Measurements from ENCODE around the gene CDC42BPA.
A peak's percentile ranks its signal among the peaks of the same experiment; 100 is the strongest.
"Not testable (repeated sequence)": the region's sequence is repeated elsewhere in the genome, so short reads cannot be mapped to it uniquely, and the experiment has no call there.

Gene CDC42BPA, protein sequence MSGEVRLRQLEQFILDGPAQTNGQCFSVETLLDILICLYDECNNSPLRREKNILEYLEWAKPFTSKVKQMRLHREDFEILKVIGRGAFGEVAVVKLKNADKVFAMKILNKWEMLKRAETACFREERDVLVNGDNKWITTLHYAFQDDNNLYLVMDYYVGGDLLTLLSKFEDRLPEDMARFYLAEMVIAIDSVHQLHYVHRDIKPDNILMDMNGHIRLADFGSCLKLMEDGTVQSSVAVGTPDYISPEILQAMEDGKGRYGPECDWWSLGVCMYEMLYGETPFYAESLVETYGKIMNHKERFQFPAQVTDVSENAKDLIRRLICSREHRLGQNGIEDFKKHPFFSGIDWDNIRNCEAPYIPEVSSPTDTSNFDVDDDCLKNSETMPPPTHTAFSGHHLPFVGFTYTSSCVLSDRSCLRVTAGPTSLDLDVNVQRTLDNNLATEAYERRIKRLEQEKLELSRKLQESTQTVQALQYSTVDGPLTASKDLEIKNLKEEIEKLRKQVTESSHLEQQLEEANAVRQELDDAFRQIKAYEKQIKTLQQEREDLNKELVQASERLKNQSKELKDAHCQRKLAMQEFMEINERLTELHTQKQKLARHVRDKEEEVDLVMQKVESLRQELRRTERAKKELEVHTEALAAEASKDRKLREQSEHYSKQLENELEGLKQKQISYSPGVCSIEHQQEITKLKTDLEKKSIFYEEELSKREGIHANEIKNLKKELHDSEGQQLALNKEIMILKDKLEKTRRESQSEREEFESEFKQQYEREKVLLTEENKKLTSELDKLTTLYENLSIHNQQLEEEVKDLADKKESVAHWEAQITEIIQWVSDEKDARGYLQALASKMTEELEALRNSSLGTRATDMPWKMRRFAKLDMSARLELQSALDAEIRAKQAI (N-terminal part only)

DNA sequence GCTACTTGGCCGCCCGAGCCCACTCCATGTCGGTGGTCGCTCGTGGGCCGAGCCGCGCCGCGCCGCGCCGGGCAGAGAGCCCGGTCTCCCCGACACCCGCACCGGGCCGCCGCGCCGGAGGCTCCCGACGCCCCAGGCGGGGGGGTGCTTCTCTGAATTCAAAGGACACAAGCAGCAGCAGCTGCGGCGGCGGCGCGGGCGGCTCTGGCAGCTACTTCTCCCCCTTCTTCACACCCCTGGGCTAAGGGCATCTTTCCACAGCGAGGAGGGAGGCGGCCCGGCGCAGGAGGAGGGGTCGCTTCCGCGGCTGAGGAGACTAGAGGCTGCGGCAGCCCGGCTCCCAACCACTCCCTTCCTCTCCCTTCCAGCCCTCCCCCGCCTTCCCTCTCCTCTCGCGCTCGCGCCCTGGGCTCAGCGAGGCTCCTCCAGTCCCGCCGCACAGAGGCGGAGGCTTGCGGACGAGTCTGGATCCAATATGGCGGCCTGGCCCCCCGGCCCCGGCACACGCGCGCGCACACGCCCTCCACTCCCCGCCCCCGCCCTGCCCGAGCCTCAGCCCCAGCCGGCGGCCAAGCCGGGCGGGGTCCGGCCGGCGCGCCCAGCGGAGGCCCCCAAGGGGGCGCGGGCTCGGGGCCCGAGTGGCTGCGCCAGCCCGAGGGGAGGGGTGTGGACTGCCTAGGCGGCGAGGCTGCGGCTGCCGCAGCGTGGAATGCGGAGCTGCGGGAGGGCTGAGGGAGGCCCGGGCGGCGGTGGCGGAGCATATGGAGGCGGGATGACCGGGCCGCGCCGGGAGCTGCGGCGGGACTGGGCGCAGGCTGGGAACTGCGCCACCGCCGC is at the start of gene CDC42BPA:
Gene CDC42BPA (minus strand): TSS at position 477 of the 837 bp plus-strand sequence. CDS start 1,310 bp downstream, outside the sequence.
- Mint-ChIP-seq H3K27me3 (peaks cover 62% of the 10 kb centered on the region), H3K36me3 (no peaks in the 10 kb centered on the region), H3K4me3 (peak within 1 kb of the TSS; percentile 76), H3K27ac (no peak within 1 kb of the TSS), H3K4me1 (peaks cover 9% of the 10 kb centered on the region), H3K9me3 (no peaks in the 10 kb centered on the region)
- ATAC-seq = peak; percentile 71

DNA sequence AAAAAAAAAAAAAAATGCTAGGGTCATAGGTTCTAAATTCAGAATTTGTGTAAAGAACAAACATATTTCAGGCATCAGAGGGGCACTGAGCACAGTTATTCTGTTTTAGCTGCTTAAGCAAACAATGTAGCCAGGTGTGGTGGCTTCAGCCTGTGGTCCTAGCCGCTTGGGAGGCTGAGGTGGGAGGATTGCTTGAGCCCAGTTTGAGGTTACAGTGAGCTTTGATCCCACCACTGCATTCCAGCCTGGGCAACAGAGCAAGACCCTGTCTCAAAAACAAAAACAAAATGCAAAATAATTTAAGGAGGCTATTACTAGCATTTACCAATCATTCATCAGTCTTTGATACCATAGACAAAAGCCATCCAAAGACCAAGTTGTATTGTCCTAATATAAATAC is 49.7 kb upstream of the CDC42BPA start:
- no peak overlapping the region for H3K4me3 Mint-ChIP-seq
- H3K27me3 Mint-ChIP-seq = no peaks in the 10 kb centered on the region
- H3K4me1 Mint-ChIP-seq = no peaks in the 10 kb centered on the region
- no peak overlapping the region for H3K27ac Mint-ChIP-seq
- H3K36me3 Mint-ChIP-seq = no peaks in the 10 kb centered on the region
- no peak for ATAC-seq
- H3K9me3 Mint-ChIP-seq = no peaks in the 10 kb centered on the region

DNA sequence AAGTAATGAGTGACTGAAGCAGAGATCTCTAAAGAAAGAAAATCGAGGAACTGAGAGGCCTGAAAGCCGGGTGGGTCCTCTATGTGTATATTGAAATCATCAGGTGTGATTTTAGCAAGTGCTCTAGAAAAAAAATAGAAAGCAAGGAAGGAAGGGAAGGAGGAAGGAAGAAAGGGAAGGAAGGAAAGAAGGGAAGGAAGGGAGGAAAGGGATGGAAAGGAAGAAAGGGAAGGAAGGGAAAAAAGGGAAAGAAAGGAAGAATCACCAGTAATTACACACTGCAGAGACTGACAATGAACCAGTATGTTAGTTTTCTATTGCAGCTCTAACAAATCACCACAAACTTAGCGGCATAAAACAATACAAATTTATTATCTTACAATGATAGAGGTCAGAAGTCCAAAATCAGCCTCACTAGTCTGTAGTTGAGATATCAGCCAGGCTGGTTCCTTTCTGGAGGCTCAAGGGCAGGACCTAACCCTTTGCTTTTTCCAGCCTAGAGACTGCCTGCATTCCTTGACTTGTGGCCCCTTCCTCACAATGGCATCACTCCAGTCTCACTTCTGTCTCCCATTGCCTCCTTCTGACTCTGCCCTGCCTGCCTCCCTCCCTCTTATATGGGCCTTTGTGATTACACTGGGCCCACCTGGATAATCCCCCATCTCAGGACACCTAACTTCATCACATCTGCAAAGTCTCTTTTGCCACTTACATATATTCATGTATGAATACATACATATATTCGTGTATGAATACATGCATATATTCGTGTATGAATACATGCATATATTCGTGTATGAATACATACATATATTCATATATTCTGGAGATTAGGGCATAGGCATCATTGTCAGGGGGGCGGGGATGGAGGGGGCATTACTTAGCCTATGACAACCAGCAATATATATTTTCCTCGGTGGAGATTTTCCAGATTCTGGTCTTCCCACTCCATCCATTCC is 47.5 kb upstream of the CDC42BPA start:
- no peak for ATAC-seq
- H3K9me3 Mint-ChIP-seq = no peaks in the 10 kb centered on the region
- H3K4me1 Mint-ChIP-seq = no peaks in the 10 kb centered on the region
- no peak overlapping the region for H3K4me3 Mint-ChIP-seq
- no peak overlapping the region for H3K27ac Mint-ChIP-seq
- no peaks in the 10 kb centered on the region for H3K36me3 Mint-ChIP-seq
- H3K27me3 Mint-ChIP-seq = no peaks in the 10 kb centered on the region

DNA sequence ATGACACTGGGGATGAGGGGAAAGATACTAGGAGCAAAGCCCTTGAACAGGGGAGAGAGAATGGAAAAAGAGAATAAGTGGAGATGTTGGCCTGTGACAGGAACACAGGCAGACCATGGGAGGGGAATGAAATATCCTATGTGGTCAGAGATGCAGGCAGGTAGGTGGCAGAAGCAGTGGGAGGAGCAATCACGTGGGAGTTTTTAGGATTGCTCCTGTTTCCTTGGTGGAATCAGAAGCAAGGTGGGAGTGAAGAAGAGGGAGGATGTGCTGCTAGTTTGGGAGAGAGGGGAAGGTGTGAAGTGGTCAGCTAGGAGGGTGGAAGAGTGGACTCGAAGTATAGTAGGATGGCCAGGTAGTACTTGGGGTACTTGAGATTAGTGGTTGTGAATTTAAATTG is 46.4 kb upstream of the CDC42BPA start:
- H3K9me3 Mint-ChIP-seq = no peaks in the 10 kb centered on the region
- no peak overlapping the region for H3K4me3 Mint-ChIP-seq
- H3K4me1 Mint-ChIP-seq = no peaks in the 10 kb centered on the region
- no peak overlapping the region for H3K27ac Mint-ChIP-seq
- no peak for ATAC-seq
- H3K36me3 Mint-ChIP-seq = no peaks in the 10 kb centered on the region
- H3K27me3 Mint-ChIP-seq = peaks cover 9% of the 10 kb centered on the region

DNA sequence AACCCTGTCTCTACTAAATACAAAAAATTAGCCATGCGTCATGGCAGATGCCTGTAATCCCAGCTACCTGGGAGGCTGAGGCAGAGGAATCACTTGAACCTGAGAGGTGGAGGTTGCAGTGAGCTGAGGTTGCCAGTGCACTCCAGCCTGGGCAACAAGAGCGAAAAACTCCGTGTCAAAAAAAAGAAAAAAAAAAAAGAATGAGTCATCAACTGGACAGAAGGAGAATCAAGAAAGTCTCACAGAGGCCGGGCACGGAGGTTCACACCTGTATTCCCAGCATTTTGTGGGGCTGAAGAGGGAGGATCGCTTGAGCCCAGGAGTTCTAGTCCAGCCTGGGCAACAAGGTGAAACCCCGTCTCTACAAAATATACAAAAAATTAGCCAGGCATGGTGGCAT is 45.5 kb upstream of the CDC42BPA start:
- H3K27ac Mint-ChIP-seq = no peak overlapping the region
- H3K4me3 Mint-ChIP-seq = no peak overlapping the region
- no peaks in the 10 kb centered on the region for H3K4me1 Mint-ChIP-seq
- H3K36me3 Mint-ChIP-seq = no peaks in the 10 kb centered on the region
- H3K9me3 Mint-ChIP-seq = no peaks in the 10 kb centered on the region
- H3K27me3 Mint-ChIP-seq = peaks cover 9% of the 10 kb centered on the region
- no peak for ATAC-seq

DNA sequence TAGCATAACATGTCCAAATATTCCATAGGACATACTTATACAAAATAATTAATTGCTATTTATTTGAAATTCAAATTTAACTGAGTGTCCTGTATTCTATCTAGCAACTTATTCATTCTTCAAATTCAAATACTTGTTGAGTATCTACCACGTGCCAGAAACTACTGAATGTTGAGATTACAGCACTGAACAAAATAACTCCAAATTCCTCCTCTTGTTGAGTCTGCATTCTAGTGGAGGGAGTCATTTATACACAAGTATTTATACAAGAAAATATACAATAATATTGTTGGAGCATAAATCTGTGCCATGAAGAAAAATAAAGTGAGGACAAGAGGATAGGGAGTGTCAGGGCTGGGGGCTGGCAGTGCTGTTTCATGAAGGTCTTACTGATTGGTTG is 43.7 kb upstream of the CDC42BPA start:
- H3K27ac Mint-ChIP-seq = no peak overlapping the region
- no peaks in the 10 kb centered on the region for H3K9me3 Mint-ChIP-seq
- H3K36me3 Mint-ChIP-seq = no peaks in the 10 kb centered on the region
- peaks cover 9% of the 10 kb centered on the region for H3K27me3 Mint-ChIP-seq
- ATAC-seq = no peak
- H3K4me1 Mint-ChIP-seq = no peaks in the 10 kb centered on the region
- no peak overlapping the region for H3K4me3 Mint-ChIP-seq

DNA sequence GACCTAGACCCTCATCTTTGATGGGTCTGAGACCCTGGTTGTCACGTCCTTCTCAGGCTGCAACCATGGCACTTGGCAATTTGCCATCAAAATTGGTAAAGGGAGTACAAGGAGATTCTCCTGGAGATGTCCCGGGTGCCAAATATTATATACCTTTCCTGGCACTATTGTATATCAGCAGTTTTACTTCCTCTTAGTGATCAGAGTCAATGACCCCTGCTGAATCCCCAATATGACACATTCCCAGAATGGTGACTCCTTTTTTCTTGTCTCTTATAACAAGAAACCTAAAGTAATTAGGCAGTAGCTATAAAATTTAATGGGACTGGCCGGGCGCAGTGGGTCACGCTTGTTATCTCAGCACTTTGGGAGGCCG is 39.6 kb upstream of the CDC42BPA start:
- no peaks in the 10 kb centered on the region for H3K36me3 Mint-ChIP-seq
- no peaks in the 10 kb centered on the region for H3K4me1 Mint-ChIP-seq
- H3K4me3 Mint-ChIP-seq = no peak overlapping the region
- H3K27me3 Mint-ChIP-seq = peaks cover 19% of the 10 kb centered on the region
- no peaks in the 10 kb centered on the region for H3K9me3 Mint-ChIP-seq
- ATAC-seq = no peak
- no peak overlapping the region for H3K27ac Mint-ChIP-seq

DNA sequence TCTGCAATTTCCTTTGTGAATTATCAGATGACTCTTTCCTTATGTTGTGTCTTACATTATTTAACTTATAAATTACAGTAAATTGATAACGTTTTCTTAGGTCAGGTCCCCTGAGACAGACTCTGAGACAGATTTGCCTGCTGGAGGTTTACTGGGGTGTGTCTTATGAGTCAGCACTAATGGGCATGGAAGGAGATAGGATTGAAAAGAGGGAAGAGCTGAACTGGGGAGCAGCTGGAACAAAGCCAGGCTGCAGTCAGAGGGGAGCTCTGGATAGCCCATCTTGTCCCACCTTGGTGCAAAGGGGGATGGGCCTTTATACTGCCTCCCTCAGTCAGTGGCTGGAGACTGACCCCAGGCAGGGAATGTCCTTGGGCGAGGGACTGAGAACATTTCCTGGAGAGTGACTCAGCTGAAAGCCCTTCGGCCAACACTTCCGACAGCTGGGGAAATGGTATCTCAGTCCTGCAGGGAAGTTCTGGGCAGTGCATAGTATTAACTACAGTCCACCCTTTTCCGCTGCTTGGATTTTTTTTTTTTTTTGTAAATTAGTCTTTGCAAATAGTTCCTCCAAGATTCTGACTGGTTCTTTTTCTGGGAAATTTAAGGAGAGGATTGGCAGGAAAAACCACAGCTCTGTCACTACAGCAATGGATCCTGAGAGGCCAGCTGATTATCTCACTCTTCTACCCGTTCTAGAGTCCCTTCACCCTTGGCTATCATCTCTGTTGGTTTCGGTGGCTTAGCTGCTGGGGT is 39.1 kb upstream of the CDC42BPA start:
- Mint-ChIP-seq H3K9me3 (no peaks in the 10 kb centered on the region), H3K27me3 (peaks cover 19% of the 10 kb centered on the region), H3K27ac (no peak overlapping the region), H3K36me3 (no peaks in the 10 kb centered on the region), H3K4me3 (no peak overlapping the region), H3K4me1 (no peaks in the 10 kb centered on the region)
- no peak for ATAC-seq

DNA sequence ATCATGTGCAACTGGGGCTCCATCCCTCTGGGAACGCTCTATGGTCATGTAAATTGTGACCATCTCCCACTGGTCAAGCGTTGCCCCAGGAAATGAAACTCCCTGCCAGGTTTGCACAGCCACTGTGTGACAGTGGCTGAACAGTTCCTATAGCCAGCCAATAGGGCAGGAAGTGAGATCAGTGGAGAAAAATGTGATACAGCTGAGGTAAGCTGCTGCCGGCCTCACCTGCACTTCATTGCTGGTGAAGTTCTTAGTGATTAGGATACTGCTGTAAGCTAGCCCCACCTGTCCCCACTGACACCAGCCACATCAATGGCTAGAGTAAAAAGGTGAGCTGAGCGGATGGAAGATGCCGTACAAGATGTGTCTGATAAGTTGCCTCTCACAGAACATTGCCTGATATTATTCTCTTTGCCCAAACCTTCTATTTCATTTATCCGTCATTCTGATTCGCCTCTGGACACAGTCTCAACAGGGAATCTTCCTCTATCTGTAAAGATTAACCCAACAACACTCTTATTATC is 38.4 kb upstream of the CDC42BPA start:
- H3K27me3 Mint-ChIP-seq = peaks cover 19% of the 10 kb centered on the region
- H3K4me1 Mint-ChIP-seq = no peaks in the 10 kb centered on the region
- ATAC-seq = no peak
- no peak overlapping the region for H3K27ac Mint-ChIP-seq
- H3K4me3 Mint-ChIP-seq = no peak overlapping the region
- H3K9me3 Mint-ChIP-seq = no peaks in the 10 kb centered on the region
- no peaks in the 10 kb centered on the region for H3K36me3 Mint-ChIP-seq

DNA sequence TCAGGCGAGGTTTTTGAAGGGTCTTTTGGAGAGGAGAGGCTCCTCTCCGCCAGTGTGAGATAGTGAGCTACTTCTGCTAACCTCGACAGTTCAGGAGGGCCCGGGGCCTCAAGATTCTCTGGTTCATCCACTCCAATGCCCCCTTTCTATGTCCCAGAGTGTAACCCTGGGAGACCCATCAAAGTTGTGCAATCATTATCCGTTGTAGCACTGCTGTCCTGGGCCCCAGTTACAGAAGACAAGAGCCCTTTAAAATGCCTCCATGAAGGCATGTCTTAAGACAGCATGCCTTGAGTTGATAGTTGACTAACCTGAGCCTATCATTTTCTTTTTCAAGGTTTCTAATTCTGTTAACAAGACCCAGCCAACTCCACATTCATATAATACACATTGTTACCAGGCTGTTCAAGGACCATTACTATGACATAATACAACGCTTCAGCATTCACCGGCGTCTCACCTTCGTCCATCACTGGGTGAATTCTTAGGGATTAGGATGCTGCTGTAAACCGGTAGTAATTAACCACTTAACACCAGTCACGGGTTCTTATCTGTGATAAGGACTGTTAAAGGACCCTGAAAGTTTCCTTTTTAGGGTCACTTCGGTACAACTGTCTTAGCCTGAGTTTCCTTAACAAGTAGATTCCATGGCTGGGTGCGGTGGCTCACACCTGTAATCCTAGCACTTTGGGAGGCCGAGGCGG is 37.4 kb upstream of the CDC42BPA start:
- H3K4me3 Mint-ChIP-seq = no peak overlapping the region
- no peaks in the 10 kb centered on the region for H3K9me3 Mint-ChIP-seq
- no peaks in the 10 kb centered on the region for H3K4me1 Mint-ChIP-seq
- no peak overlapping the region for H3K27ac Mint-ChIP-seq
- peaks cover 19% of the 10 kb centered on the region for H3K27me3 Mint-ChIP-seq
- H3K36me3 Mint-ChIP-seq = no peaks in the 10 kb centered on the region
- no peak for ATAC-seq

DNA sequence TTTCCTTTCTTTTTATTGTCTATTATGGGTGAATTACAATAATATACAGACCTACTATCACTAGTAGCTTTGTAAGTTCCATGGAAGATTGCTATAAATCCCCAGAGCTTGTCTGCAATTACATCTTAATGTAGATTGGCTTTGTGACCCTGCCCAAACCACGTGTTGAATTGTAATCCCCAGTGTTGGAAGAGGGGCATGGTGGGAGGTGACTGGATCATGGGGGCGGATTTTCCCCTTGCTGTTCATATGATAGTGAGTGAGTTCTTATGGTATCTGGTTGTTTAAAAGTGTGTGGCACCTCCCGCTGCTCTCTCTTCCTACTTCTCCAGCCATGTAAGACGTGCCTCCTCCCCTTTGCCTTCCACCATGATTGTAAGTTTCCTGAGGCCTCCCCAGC is 34.9 kb upstream of the CDC42BPA start:
- Mint-ChIP-seq H3K27ac (no peak overlapping the region), H3K27me3 (peaks cover 10% of the 10 kb centered on the region), H3K4me3 (no peak overlapping the region), H3K9me3 (no peaks in the 10 kb centered on the region), H3K36me3 (no peaks in the 10 kb centered on the region), H3K4me1 (no peaks in the 10 kb centered on the region)
- ATAC-seq = no peak

DNA sequence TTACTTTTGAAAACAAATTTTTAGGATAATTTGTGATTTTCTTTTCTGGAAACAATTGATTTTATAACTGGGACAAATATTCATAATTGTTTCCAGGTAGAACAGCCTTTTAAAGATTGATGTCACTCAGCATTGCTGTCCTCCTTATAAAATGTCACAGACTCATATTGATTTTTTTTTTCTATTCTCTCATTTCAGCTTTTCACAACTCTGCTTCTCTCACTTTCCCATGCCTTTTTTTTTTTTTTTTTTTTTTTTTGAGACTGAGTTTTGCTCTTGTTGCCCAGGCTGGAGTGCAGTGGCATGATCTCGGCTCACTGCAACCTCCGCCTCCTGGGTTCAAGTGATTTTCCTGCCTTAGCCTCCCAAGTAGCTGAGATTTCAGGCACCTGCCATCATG is 33.9 kb upstream of the CDC42BPA start:
- not testable (repeated sequence) for H3K36me3 Mint-ChIP-seq, ATAC-seq, H3K27ac Mint-ChIP-seq, H3K4me1 Mint-ChIP-seq, H3K4me3 Mint-ChIP-seq, H3K9me3 Mint-ChIP-seq
- peaks cover 10% of the 10 kb centered on the region for H3K27me3 Mint-ChIP-seq

DNA sequence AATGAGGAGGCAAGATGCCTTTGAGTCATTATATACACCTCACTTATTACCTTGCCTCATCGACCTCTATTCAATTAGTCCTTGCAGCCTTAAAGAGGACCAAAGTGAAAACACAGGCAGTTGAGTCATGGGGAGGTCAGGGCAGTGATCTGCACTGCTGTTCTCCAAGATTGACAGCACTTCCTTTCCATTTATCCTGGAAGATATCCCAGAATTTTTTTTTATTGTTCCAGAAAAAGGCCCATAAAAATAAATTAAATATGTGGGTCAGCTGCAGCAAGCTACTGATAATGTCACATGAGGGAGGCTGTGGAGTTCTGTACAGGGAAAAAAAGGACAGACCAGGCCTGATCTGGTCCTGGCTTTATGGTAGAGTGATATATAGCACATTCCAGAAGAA is 33.2 kb upstream of the CDC42BPA start:
- H3K36me3 Mint-ChIP-seq = no peaks in the 10 kb centered on the region
- H3K4me1 Mint-ChIP-seq = no peaks in the 10 kb centered on the region
- H3K9me3 Mint-ChIP-seq = no peaks in the 10 kb centered on the region
- H3K4me3 Mint-ChIP-seq = no peak overlapping the region
- peaks cover 6% of the 10 kb centered on the region for H3K27me3 Mint-ChIP-seq
- ATAC-seq = no peak
- H3K27ac Mint-ChIP-seq = no peak overlapping the region

All from stimulated activated memory B cell treated with anti-CD40 and anti-IgM and Interleukin-4, amounts not matched to agents 10 μg/mL and 1 μg/mL and 100 μg/mL, for 72 hours (primary cell).